Mucosa of descending colon (tissue), 3 donors: Measurements from ENCODE around the gene TMEM164. TPM values are rescaled to one million over a fixed set of nuclear protein-coding genes. Genes with fewer than 3 reads are reported as not detected.

Experiments used
- ATAC-seq: fragments of 200-7000 bp; cut with Tn5 transposase; one replicate; pipeline ENCODE4 v1.9.1; 2020; ENCODE audit warnings: mild to moderate bottlenecking, moderate library complexity
- DNase-seq, 3 donors: peaks; one replicate each; pipeline ENCODE4 v3.0.0-alpha.2; 2020
- H3K36me3 ChIP-seq: fragments of 200-600 bp; one replicate; pipeline ENCODE4 v1.8.0; 2021; ENCODE audit warnings: low read depth, mild to moderate bottlenecking
- H3K4me1 ChIP-seq: fragments of 200-600 bp; one replicate; pipeline ENCODE4 v1.8.0; 2021; ENCODE audit warnings: low read depth, mild to moderate bottlenecking
- H3K4me3 ChIP-seq: fragments of 200-600 bp; one replicate; pipeline ENCODE4 v1.8.0; 2021; ENCODE audit warnings: mild to moderate bottlenecking
- H3K9me3 ChIP-seq: fragments of 200-600 bp; one replicate; pipeline ENCODE4 v1.8.0; 2021; ENCODE audit warnings: mild to moderate bottlenecking
- CTCF ChIP-seq: fragments of 200-600 bp; IDR thresholded peaks from one replicate; pipeline ENCODE4 v1.8.0; 2022; ENCODE audit warnings: antibody characterized with exemption, mild to moderate bottlenecking
- intact Hi-C, 2 donors: fragments of 100-400 bp; cut with DNase I in 1 of 2; cut with micrococcal nuclease in 1 of 2; formaldehyde crosslinking; loops; one replicate each; pipeline versions ENCODE4 v1.11.0 to v1.11.1; 2022; cut with DNase I, micrococcal nuclease
- total RNA-seq, 3 donors: library from RNA; stranded (reverse); fragmentation: NEBNext Ultra II Directional in 2 of 3; extraction: Animal tissue kit (Norgen Biotek cat#: 25700) in 2 of 3; gene quantifications; one replicate each; pipeline versions ENCODE4 v1.2.1 to v1.2.4, GENCODE V29; 2021 to 2023
- donor health status: DM: no; HTN: no; CAD: no; lungs with moderate emphysema.
- donor health status: DM: no; HTN: no; CAD: no.
- donor health status: DM: no; HTN: yes; CAD: no.

The TMEM164 gene
- total RNA-seq, 3 donors from 2014 or later = 58.6 to 103 (median 95.4) TPM

GRCh38 chrX:110056419-110056818, 53.5 kb downstream of the TMEM164 start:
- no peak for TF ChIP-seq CTCF
- no peak for DNase-seq
- no peak for ATAC-seq
- Histone ChIP-seq H3K4me1 (no peaks in the 10 kb centered on the region), H3K4me3 (no peak overlapping the region), H3K36me3 (no peaks in the 10 kb centered on the region), H3K9me3 (no peaks in the 10 kb centered on the region)
- intact Hi-C loops = no loop called here

GRCh38 chrX:110059410-110059809, 56.5 kb downstream of the TMEM164 start:
- no peaks in the 10 kb centered on the region for H3K36me3 ChIP-seq
- no peak overlapping the region for H3K4me3 ChIP-seq
- DNase-seq (no peak), ATAC-seq (no peak)
- no peaks in the 10 kb centered on the region for H3K9me3 ChIP-seq
- no peaks in the 10 kb centered on the region for H3K4me1 ChIP-seq
- intact Hi-C loops = no loop called here
- TF ChIP-seq CTCF = no peak

- no peak for DNase-seq
- Histone ChIP-seq H3K4me3 (no peak overlapping the region), H3K36me3 (no peaks in the 10 kb centered on the region), H3K4me1 (no peaks in the 10 kb centered on the region), H3K9me3 (no peaks in the 10 kb centered on the region)
- intact Hi-C loops = no loop called here
- no peak for TF ChIP-seq CTCF
- ATAC-seq = no peak
These were observed 57.4 kb downstream of the TMEM164 start for GRCh38 chrX:110060317-110060716.

GRCh38 chrX:110060846-110061537, 58.1 kb downstream of the TMEM164 start:
- Histone ChIP-seq H3K36me3 (no peaks in the 10 kb centered on the region), H3K4me3 (no peak overlapping the region), H3K4me1 (no peaks in the 10 kb centered on the region), H3K9me3 (no peaks in the 10 kb centered on the region)
- no peak for TF ChIP-seq CTCF
- intact Hi-C loops = no loop called here
- ATAC-seq (no peak), DNase-seq (no peak)

- ATAC-seq (no peak), DNase-seq (no peak)
- Histone ChIP-seq H3K4me1 (no peaks in the 10 kb centered on the region), H3K4me3 (no peak overlapping the region), H3K36me3 (no peaks in the 10 kb centered on the region), H3K9me3 (no peaks in the 10 kb centered on the region)
- intact Hi-C loops = no loop called here
- TF ChIP-seq CTCF = no peak
These were observed 60.0 kb downstream of the TMEM164 start for GRCh38 chrX:110062919-110063318.
